ENCODE results near the gene CACNA1C.

GRCh38 chr12:2027351-2027750, 25.4 kb upstream of the CACNA1C start:
- TF ChIP-seq CTCF (conservative IDR thresholded peaks at IDR 0.05) (no peak), ZFX (IDR thresholded peaks at IDR 0.05) (no peak)

Measured in C4-2B (cell line).